H1 (cell line): ENCODE data around the gene NAB1. TPM values are rescaled to one million over a fixed set of nuclear protein-coding genes. Genes with fewer than 3 reads are reported as not detected.

Experiments
- CTCF ChIA-PET: fragments of 300-600 bp; sonication (Branson Sonifier 250); formaldehyde crosslinking; loops from one replicate; lab custom pipeline; 2021; ENCODE audit not compliant: partially characterized antibody; lab: Charles Lee
- POLR2A ChIA-PET: fragments of 300-600 bp; sonication (Branson Sonifier 250); formaldehyde crosslinking; loops from one replicate; lab custom pipeline; 2021; ENCODE audit warnings: inconsistent platforms; ENCODE audit not compliant: partially characterized antibody; lab: Charles Lee
- DNase-seq, 2 experiments: peaks; one replicate each; pipeline versions ENCODE4 v3.0.0 to v3.0.0-alpha.2; 2010 to 2022; ENCODE audit warnings: low spot score in 2 of 2, low read depth in 1 of 2, mixed read lengths in 1 of 2
- FAIRE-seq: peaks from 2 replicates; lab custom pipeline; 2011; peaks lifted over from hg19 to GRCh38; lab: Jason Lieb, UNC
- H2AFZ ChIP-seq: 2 replicates; pipeline ENCODE4 v1.8.1; 2012; ENCODE audit warnings: low read length, inconsistent platforms
- H2AK5ac ChIP-seq: 2 replicates; pipeline ENCODE4 v1.6.1; 2013; ENCODE audit warnings: low read depth, low read length
- H2BK120ac ChIP-seq: replicated peaks from 2 replicates; pipeline ENCODE3; 2013; ENCODE audit warnings: low read depth, low read length, inconsistent platforms
- H2BK12ac ChIP-seq: 2 replicates; pipeline ENCODE4 v1.6.1; 2013; ENCODE audit warnings: low read depth, low read length
- H2BK15ac ChIP-seq: 2 replicates; pipeline ENCODE4 v1.6.1; 2013; ENCODE audit warnings: low read length
- H2BK20ac ChIP-seq: 2 replicates; pipeline ENCODE4 v1.6.1; 2013; ENCODE audit warnings: low read length
- H2BK5ac ChIP-seq: 2 replicates; pipeline ENCODE4 v1.6.1; 2013; ENCODE audit warnings: low read depth, low read length
- H3K14ac ChIP-seq: 2 replicates; pipeline ENCODE4 v1.6.1; 2013; ENCODE audit warnings: inconsistent platforms; ENCODE audit not compliant: insufficient read length
- H3K18ac ChIP-seq: 2 replicates; pipeline ENCODE4 v1.6.1; 2013; ENCODE audit warnings: low read length; ENCODE audit errors: extremely low read depth
- H3K23ac ChIP-seq: 2 replicates; pipeline ENCODE4 v1.6.1; 2013; ENCODE audit warnings: inconsistent platforms; ENCODE audit not compliant: insufficient read length
- H3K23me2 ChIP-seq: 2 replicates; pipeline ENCODE4 v1.6.1; 2013; ENCODE audit warnings: low read depth, low read length
- H3K27ac ChIP-seq: 2 replicates; pipeline ENCODE4 v1.6.1; 2011; ENCODE audit warnings: low read depth, low read length, inconsistent platforms
- H3K27me3 ChIP-seq, 4 experiments: replicated peaks in 1 of 4; 1 replicate in 1 of 4; 2 replicates in 3 of 4; pipeline versions ENCODE4 v1.6.1 to v1.8.1; 2011 to 2013; ENCODE audit warnings: low read length in 3 of 4, mild to moderate bottlenecking in 3 of 4, inconsistent platforms in 2 of 4, mixed read lengths in 2 of 4, moderate library complexity in 1 of 4; ENCODE audit not compliant: control insufficient read depth in 3 of 4, insufficient read depth in 3 of 4; ENCODE audit errors: extremely low read depth in 1 of 4
- H3K36me3 ChIP-seq, 4 experiments: 2 replicates each; pipeline versions ENCODE4 v1.6.1 to v1.8.1; 2011 to 2013; ENCODE audit warnings: mild to moderate bottlenecking in 4 of 4, low read length in 3 of 4, moderate library complexity in 2 of 4, control low read depth in 1 of 4, inconsistent platforms in 1 of 4; ENCODE audit not compliant: insufficient read depth in 4 of 4, control insufficient read depth in 2 of 4
- H3K4ac ChIP-seq: replicated peaks from 2 replicates; pipeline ENCODE3; 2013; ENCODE audit warnings: low read length, low read depth, mixed read lengths, inconsistent platforms; ENCODE audit not compliant: insufficient read length
- H3K4me1 ChIP-seq, 4 experiments: replicated peaks in 1 of 4; 1 replicate in 1 of 4; 2 replicates in 3 of 4; pipeline versions ENCODE4 v1.6.1 to v1.8.1; 2011 to 2013; ENCODE audit warnings: low read length in 3 of 4, inconsistent platforms in 2 of 4, mixed read lengths in 1 of 4; ENCODE audit not compliant: insufficient read depth in 4 of 4, control insufficient read depth in 3 of 4
- H3K4me2 ChIP-seq, 2 experiments: 2 replicates each; pipeline versions ENCODE4 v1.6.1 to v1.8.1; 2011 to 2013; ENCODE audit warnings: low read depth in 2 of 2, low read length in 2 of 2, control low read depth in 1 of 2, inconsistent platforms in 1 of 2, mild to moderate bottlenecking in 1 of 2; ENCODE audit not compliant: insufficient read depth in 1 of 2
- H3K4me3 ChIP-seq, 4 experiments: fragments of 200-600, 300-600 bp in 1 of 4; sonication (generic), shearing (Covaris generic), sonication (Bioruptor Twin) in 1 of 4; 2 replicates each; pipeline versions ENCODE4 v1.5.1 to v1.8.1; 2011 to 2016; ENCODE audit warnings: low read length in 4 of 4, low read depth in 3 of 4, control low read depth in 2 of 4, inconsistent platforms in 2 of 4, mild to moderate bottlenecking in 2 of 4, mixed read lengths in 1 of 4, moderate library complexity in 1 of 4; ENCODE audit not compliant: insufficient read depth in 2 of 4; ENCODE audit errors: extremely low read depth in 1 of 4
- H3K56ac ChIP-seq: replicated peaks from 2 replicates; pipeline ENCODE3; 2013; ENCODE audit warnings: low read depth, mild to moderate bottlenecking, mixed read lengths, low read length, inconsistent platforms; ENCODE audit not compliant: insufficient read length
- H3K79me1 ChIP-seq: 2 replicates; pipeline ENCODE4 v1.6.1; 2013; ENCODE audit warnings: low read depth, low read length, control low read depth
- H3K79me2 ChIP-seq, 2 experiments: 2 replicates each; pipeline versions ENCODE4 v1.6.1 to v1.8.1; 2012 to 2013; ENCODE audit warnings: low read length in 2 of 2, mild to moderate bottlenecking in 2 of 2, inconsistent platforms in 1 of 2; ENCODE audit not compliant: insufficient read depth in 2 of 2, control insufficient read depth in 1 of 2
- H3K9ac ChIP-seq, 4 experiments: replicated peaks in 1 of 4; 1 replicate in 1 of 4; 2 replicates in 3 of 4; pipeline versions ENCODE4 v1.6.1 to v1.8.1; 2011 to 2013; ENCODE audit warnings: low read depth in 3 of 4, low read length in 3 of 4, control low read depth in 2 of 4, mild to moderate bottlenecking in 2 of 4, moderate library complexity in 2 of 4, inconsistent platforms in 1 of 4; ENCODE audit errors: extremely low read depth in 1 of 4
- H3K9me3 ChIP-seq, 2 experiments: 2 replicates each; pipeline versions ENCODE4 v1.6.1 to v1.8.1; 2012 to 2013; ENCODE audit warnings: mild to moderate bottlenecking in 2 of 2, moderate library complexity in 2 of 2, control low read depth in 1 of 2, inconsistent platforms in 1 of 2, low read depth in 1 of 2, low read length in 1 of 2, mixed read lengths in 1 of 2; ENCODE audit not compliant: insufficient read depth in 2 of 2
- H4K20me1 ChIP-seq, 2 experiments: replicated peaks in 1 of 2; 2 replicates each; pipeline versions ENCODE3 to v1.8.1; 2011 to 2013; ENCODE audit warnings: inconsistent platforms in 2 of 2, low read length in 2 of 2, mild to moderate bottlenecking in 1 of 2; ENCODE audit not compliant: insufficient read depth in 2 of 2, control insufficient read depth in 1 of 2
- H4K5ac ChIP-seq: 2 replicates; pipeline ENCODE4 v1.6.1; 2013; ENCODE audit warnings: low read length, low read depth, mixed read lengths, inconsistent platforms; ENCODE audit not compliant: insufficient read length
- H4K8ac ChIP-seq: 2 replicates; pipeline ENCODE4 v1.8.0; 2013; ENCODE audit warnings: mild to moderate bottlenecking, moderate library complexity, low read length, inconsistent platforms; ENCODE audit not compliant: insufficient read depth; ENCODE audit errors: extremely low read depth
- H4K91ac ChIP-seq: replicated peaks from 2 replicates; pipeline ENCODE3; 2013; ENCODE audit warnings: low read length, mixed read lengths, inconsistent platforms; ENCODE audit not compliant: insufficient read length
- KDM5A ChIP-seq: fragments of 200-600 bp; IDR thresholded peaks from 2 replicates; pipeline ENCODE4 v1.7.1; 2012; ENCODE audit warnings: mild to moderate bottlenecking, low read length, inconsistent platforms, mixed read lengths
- PHF8 ChIP-seq: fragments of 200-600 bp; sonication (generic); conservative IDR thresholded peaks from 2 replicates; pipeline ENCODE4 v1.7.1; 2012; ENCODE audit warnings: low read depth, mild to moderate bottlenecking, inconsistent platforms, low read length, moderate library complexity
- TBP ChIP-seq: IDR thresholded peaks from 2 replicates; pipeline ENCODE4 v1.6.1; 2011; ENCODE audit warnings: low read depth, low read length, improper control_type of control experiment
- TCF12 ChIP-seq: IDR thresholded peaks from 2 replicates; pipeline ENCODE4 v1.6.1; 2011; ENCODE audit warnings: low read depth, mild to moderate bottlenecking, low read length
- WGBS, 2 experiments: shearing (Covaris generic) in 1 of 2; methylation state at CpG; one replicate each; pipeline versions ENCODE4 v1.1.6 to v1.1.7; 2013 to 2015; ENCODE audit warnings: low lambda C conversion rate in 2 of 2, mixed read lengths in 2 of 2, inconsistent platforms in 1 of 2, low coverage in 1 of 2, missing lambda C conversion rate in 1 of 2; ENCODE audit not compliant: insufficient replicate concordance in 2 of 2, insufficient coverage in 1 of 2, insufficient read length in 1 of 2; ENCODE audit errors: extremely low coverage in 1 of 2, missing lambda C conversion rate in 1 of 2; 5-methylcytosine and 5-hydroxymethylcytosine counted together
- polyA plus RNA-seq, 7 experiments: library from polyadenylated mRNA; depleted of rRNA in 3 of 7; stranded (reverse) in 5 of 7; unstranded in 2 of 7; fragments of >200 nt in 5 of 7; fragments of 200-250 nt in 2 of 7; gene quantifications; 1 replicate in 5 of 7; 2 replicates in 1 of 7; 4 replicates in 1 of 7; pipeline versions ENCODE4 v1.2.1 to v1.2.3, GENCODE V29; 2011 to 2013; ENCODE audit warnings: missing spikeins in 2 of 7, mixed read lengths in 2 of 7
- total RNA-seq: library from RNA; stranded (reverse); fragmentation: NEBNext Ultra II Directional; extraction: Animal tissue kit (Norgen Biotek cat#: 25700); gene quantifications from 2 replicates; pipeline ENCODE4 v1.2.1, GENCODE V29; 2021

The NAB1 gene
- total and polyA plus RNA-seq, 2 of the 8 experiments (the other 6 are each of a cell fraction or from before 2014, with no cell fraction given) = 8.5 to 28.6 TPM

- no peak overlapping the region for H3K9ac ChIP-seq
- H3K23me2 ChIP-seq = no peaks in the 10 kb centered on the region
- ChIA-PET POLR2A (no interaction called here), CTCF (interaction anchor here (0.6 to 1.8 kb wide), 2 partner anchors 17 to 303 kb away, joined by 3 to 7 read pairs; no protein-coding TSS in a partner anchor)
- H4K91ac ChIP-seq = no peak overlapping the region
- H4K5ac ChIP-seq = no peak overlapping the region
- no peak overlapping the region for H2BK5ac ChIP-seq
- H2BK15ac ChIP-seq = no peak overlapping the region
- H3K27me3 ChIP-seq = no peaks in the 10 kb centered on the region
- H2AK5ac ChIP-seq = no peak overlapping the region
- H3K23ac ChIP-seq = no peak overlapping the region
- no peaks in the 10 kb centered on the region for H3K4me1 ChIP-seq
- no peaks in the 10 kb centered on the region for H3K36me3 ChIP-seq
- no peak overlapping the region for H4K8ac ChIP-seq
- no peak overlapping the region for H2BK12ac ChIP-seq
- peak overlapping the region in 2 of 4 experiments; percentile 12 to 37; a peak in 3 of 8 replicates for H3K4me3 ChIP-seq
- H3K56ac ChIP-seq = no peak overlapping the region
- H4K20me1 ChIP-seq = no peaks in the 10 kb centered on the region
- no peak overlapping the region for H3K14ac ChIP-seq
- H3K18ac ChIP-seq = no peak overlapping the region
- no peaks in the 10 kb centered on the region for H3K79me1 ChIP-seq
- no peak overlapping the region for H3K4ac ChIP-seq
- no peak overlapping the region for H3K27ac ChIP-seq
- no peaks in the 10 kb centered on the region for H3K9me3 ChIP-seq
- DNase-seq = no peak
- WGBS, 2 experiments = 56% methylated on average over 23 of the region's 23 CpGs; no CpG with 5 or more reads in 1 of the 2 experiments
- H2BK20ac ChIP-seq = no peak overlapping the region
- H2BK120ac ChIP-seq = no peak overlapping the region
- peak overlapping the region; percentile 1; the same call in 1 of the 2 replicates for H2AFZ ChIP-seq
- FAIRE-seq = no peak
- H3K4me2 ChIP-seq = peak overlapping the region in 1 of 2 experiments; percentile 44; a peak in 1 of 4 replicates
- no peaks in the 10 kb centered on the region for H3K79me2 ChIP-seq
- no peak for TF ChIP-seq KDM5A
- no peak for TF ChIP-seq TBP
- 0 out of 2 replicates have a peak, but pooled peaks have one; percentile 23 for TF ChIP-seq PHF8
- TF ChIP-seq TCF12 = no peak
- TF ChIP-seq, all 59 proteins: peak for 1
Observed at GRCh38 chr2:190627448-190628412, 21.2 kb upstream of the NAB1 start.
